GM19455 (cell line): Measurements from ENCODE around the gene CLN6.
A peak's percentile ranks its signal among the peaks of the same experiment; 100 is the strongest.
"Not testable (repeated sequence)": the region's sequence is repeated elsewhere in the genome, so short reads cannot be mapped to it uniquely, and the experiment has no call there.

Experiments
- ATAC-seq: cut with Tn5 transposase; IDR thresholded peaks from one replicate; pipeline ENCODE4 v1.9.1; 2021; ENCODE audit not compliant: unreplicated experiment

The CLN6 gene

GRCh38 chr15:68224108-68224507 lies 5.4 kb downstream of the CLN6 start:
- no peak for ATAC-seq

- ATAC-seq: no peak
These were observed 6.4 kb downstream of the CLN6 start for GRCh38 chr15:68223171-68223570.

- not testable (repeated sequence) for ATAC-seq
These were observed 7.1 kb downstream of the CLN6 start for GRCh38 chr15:68222432-68222743.

GRCh38 chr15:68221530-68222431 lies 7.7 kb downstream of the CLN6 start:
- not testable (repeated sequence) for ATAC-seq

GRCh38 chr15:68220967-68221366 lies 8.6 kb downstream of the CLN6 start:
- ATAC-seq: no peak

GRCh38 chr15:68220489-68220888 lies 9.0 kb downstream of the CLN6 start:
- ATAC-seq: no peak

- no peak for ATAC-seq
These were observed 10.4 kb downstream of the CLN6 start for GRCh38 chr15:68218847-68219798.

- ATAC-seq: no peak
These were observed 11.2 kb downstream of the CLN6 start for GRCh38 chr15:68218331-68218730.

GRCh38 chr15:68217341-68217740 lies 12.2 kb downstream of the CLN6 start:
- ATAC-seq: no peak

GRCh38 chr15:68214838-68215254 lies 14.7 kb downstream of the CLN6 start:
- ATAC-seq: no peak

GRCh38 chr15:68213991-68214837 lies 15.3 kb downstream of the CLN6 start:
- ATAC-seq: no peak

- ATAC-seq: not testable (repeated sequence)
These were observed 16.1 kb downstream of the CLN6 start for GRCh38 chr15:68213491-68213845.

GRCh38 chr15:68211656-68212320 lies 17.7 kb downstream of the CLN6 start:
- ATAC-seq: no peak

GRCh38 chr15:68210821-68211655 lies 18.5 kb downstream of the CLN6 start:
- no peak for ATAC-seq

GRCh38 chr15:68210409-68210756 lies 19.1 kb downstream of the CLN6 start:
- ATAC-seq: no peak

GRCh38 chr15:68209735-68210408 lies 19.7 kb downstream of the CLN6 start:
- ATAC-seq: peak; percentile 58

GRCh38 chr15:68209272-68209671 lies 20.3 kb downstream of the CLN6 start:
- ATAC-seq: no peak

GRCh38 chr15:68208636-68209240 lies 20.8 kb downstream of the CLN6 start:
- no peak for ATAC-seq

GRCh38 chr15:68208136-68208535 lies 21.4 kb downstream of the CLN6 start:
- no peak for ATAC-seq
